ENCODE measurements around the gene JMJD1C.
A peak's percentile ranks its signal among the peaks of the same experiment; 100 is the strongest.
"Not testable (repeated sequence)": the region's sequence is repeated elsewhere in the genome, so short reads cannot be mapped to it uniquely, and the experiment has no call there.

JMJD1C gene

DNA sequence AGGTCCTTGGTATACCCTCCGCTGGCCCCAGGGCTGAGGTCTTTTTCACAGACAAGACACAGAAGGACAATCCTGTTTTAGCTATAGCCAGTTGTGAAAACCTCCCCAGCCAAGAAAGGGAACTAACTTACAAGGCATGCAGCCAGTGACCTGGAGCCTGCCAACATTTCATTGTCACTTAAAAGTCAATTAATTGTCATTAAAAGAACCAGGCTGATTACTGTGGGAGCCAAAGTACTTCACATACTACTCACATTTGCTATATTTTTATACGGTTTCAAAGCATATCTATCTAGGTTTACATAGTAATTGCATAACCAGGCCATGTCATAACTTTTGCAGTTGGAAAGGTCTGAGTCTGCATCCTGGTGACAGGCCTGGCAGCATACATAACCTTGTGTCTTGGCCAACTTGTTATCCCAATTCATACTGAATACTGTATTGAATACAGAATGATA, 301.6 kb downstream of the JMJD1C start:
- no peak for DNase-seq (ENCODE audit: low spot score)

DNA sequence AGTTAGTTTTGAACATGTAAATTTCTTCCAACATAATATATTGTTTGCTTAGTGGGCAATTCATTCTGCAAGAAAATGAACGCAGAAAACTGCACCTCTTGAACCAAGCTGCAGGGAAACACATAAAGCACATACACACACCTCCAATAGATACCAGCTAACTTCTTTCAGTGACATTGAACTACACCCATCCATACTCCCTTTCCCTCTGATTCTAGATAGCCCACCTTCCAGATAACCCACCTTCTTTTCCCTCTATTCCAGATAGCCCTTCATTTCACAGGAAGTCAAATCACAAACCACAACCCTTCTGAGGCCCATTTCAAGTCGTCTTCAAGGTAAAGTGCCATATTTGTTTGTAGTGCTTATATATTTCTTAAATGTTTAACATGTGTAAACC, 304.2 kb downstream of the JMJD1C start:
- DNase-seq (ENCODE audit: low spot score), result no peak

DNA sequence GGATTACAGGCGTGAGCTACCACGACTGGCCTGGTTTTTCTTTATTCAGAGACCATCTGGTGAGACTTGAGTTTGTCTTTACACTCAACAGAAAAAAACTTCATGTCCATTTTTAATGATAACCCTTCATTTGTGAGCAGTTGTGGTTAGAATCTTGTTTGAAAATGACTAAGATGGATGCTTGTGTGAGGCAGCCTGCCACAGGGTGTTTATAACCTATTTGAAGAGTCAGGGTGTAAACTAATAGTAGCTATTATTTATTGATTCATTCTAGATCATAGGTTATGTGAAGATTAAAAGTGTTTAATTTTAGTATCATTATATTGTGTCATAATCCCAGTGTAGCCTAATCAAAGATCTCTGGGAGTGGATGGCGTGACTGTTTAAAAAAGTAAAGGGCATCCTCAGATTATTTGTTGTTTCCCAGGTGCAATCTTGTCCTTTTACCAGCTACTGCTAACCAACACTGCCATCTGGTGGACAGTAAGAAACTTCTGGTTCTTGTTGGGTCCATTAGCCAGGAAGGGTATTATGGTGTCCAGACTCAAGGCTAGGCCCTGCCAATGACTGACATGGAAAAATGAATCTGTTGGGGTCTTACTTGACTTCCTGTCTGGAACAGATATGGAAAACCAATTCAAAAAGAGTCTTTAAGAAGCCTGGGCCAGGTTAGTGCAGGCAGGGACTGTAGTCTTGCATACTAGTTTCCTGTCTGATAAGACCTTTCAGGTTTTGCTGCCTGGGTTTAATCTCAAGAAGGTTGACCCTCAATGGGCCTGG, 307.7 kb downstream of the JMJD1C start:
- DNase-seq (ENCODE audit: low spot score), result peak; percentile 90

DNA sequence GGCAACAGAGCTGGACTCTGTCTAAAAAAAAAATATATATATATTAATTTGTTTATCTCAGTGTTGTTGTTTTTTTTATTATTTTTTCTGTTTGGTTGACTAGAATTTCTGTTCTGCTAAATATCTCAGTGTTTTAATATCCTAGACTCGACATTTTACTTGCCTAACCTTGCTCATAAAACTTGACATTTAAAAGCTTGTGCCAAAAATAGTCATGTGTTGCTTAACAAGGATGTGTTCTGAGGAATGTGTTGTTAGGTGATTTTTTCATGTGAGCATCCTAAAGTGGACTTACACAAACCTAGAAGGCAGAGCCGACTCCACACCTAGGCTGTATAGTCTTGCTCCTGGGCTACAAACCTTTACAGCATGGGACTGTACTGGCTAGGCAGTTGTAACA, 309.5 kb downstream of the JMJD1C start:
- DNase-seq (ENCODE audit: low spot score), result no peak

DNA sequence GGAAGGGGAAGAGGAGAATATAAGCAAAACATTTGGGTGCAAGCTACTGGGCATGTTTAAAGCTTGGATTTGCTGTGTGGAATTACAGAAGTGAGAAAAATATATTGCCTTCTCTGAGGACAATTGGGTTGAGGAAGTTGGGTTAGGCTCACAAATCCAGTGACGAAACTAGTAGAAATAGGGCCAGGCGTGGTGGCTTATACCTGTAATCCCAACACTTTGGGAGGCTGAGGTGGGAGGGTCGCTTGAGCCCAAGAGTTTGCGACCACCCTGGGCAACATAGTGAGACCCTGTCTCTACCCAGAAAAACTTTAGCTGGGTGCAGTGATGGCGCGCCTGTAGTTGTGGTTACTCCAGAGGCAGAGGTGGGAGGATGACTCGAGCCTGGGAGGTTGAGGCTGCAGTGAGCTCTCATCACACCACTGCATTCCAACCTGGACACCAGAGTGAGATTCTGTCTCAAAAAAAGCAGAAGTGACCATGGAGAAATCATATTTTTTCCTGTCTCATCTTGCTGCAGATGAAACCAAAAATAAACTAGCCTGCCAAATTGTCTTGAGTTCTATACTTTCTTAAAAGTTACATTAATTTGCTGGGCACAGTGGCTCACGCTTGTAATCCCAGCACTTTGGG, 310.3 kb downstream of the JMJD1C start:
- DNase-seq (ENCODE audit: low spot score), result no peak

DNA sequence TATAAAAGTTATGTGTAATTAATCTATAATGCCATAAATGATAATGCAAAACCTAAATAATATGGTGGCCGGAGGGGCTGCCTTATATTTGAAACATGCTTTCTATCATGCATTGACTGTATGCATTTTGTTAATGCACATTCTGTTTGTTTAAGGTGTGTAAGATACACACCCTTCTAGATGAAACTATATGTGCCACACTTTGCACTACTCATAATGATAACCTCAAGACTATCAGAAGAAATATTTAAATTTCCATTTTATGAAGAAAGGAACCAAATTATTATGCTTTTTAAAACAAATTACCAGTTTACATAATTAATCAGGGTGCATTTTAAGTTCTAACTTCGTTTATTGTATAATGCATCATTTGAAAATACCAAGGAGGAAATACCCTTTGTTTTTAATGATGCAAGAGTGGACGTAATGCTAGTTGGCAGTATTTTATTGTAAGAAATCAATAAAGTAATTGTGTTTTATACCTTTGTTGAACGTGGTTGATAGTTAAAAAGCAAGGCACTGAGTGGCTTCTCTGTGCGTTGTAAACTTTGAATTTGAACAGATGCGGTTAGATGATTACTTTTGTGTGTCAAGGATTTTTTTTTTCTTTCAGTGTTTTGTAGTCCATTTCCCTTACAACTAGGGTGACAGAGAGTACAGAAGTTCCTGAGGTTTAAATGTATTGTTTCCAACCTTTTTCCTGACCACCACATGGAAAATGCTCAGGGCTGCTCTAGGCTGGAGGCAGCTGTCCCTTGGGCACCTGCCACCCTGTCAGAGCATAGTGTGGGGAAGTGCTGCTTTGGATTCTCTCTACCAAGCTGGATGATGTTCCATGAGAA, 311.0 kb downstream of the JMJD1C start:
- DNase-seq (ENCODE audit: low spot score), result no peak

DNA sequence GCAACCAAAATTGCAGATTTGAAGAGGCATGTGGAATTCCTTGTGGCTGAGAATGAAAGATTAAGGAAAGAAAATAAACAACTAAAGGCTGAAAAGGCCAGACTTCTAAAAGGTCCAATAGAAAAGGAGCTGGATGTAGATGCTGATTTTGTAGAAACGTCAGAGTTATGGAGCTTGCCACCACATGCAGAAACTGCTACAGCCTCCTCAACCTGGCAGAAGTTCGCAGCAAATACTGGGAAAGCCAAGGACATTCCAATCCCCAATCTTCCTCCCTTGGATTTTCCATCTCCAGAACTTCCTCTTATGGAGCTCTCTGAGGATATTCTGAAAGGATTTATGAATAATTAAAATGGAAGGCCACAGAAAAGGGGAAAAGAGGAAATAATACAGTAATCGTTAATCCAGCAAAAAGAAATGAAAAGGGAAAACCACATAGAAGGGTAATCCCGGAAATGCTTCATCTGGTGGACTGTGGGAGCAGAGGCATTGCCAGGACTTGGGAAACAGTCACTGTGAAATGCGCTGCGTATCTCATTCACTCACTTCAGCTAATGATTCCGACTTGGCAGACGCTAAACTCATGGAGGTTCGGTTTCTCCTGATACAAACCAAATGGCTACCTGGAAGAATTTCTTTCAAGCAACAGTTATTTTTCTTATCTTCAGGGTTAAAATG, 311.8 kb downstream of the JMJD1C start:
- not testable (repeated sequence) for DNase-seq (ENCODE audit: low spot score)

DNA sequence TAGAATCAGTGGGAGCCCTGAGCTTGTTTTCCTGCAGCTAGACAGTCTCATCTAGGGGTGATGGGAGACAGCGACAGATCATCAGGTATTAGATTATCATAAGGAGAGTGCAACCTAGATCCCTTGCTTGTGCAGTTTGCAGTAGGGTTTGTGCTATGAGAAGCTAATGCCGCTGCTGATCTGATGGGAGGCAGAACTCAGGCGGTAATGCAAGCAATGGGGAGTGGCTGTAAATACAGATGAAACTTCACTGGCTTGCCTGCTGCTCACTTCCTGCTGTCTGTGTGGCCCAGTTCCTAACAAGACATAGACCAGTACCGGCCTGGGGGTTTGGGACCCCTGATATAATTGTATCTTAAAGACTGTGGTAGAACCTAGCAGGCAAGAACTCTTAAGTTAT, 315.0 kb downstream of the JMJD1C start:
- no peak for DNase-seq (ENCODE audit: low spot score)

DNA sequence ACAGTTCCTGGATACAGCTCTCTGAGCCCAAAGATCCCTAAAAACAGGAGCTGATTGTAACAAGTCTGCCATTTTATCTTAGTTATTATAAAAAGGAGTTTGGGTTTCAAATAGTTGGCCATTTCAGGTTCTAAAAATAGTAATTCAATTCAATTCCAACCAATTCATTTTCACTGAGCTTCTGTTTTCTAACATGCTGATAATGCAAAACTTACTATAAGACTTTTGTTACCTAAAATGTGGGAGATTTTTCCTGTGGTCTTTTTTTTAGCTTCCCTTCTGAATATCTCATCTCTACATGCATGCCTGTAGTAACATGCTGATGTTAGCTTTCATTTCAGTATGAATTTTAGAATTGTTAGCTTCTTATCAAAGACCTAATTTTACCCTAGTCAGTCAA, 319.3 kb downstream of the JMJD1C start:
- DNase-seq (ENCODE audit: low spot score), result no peak

DNA sequence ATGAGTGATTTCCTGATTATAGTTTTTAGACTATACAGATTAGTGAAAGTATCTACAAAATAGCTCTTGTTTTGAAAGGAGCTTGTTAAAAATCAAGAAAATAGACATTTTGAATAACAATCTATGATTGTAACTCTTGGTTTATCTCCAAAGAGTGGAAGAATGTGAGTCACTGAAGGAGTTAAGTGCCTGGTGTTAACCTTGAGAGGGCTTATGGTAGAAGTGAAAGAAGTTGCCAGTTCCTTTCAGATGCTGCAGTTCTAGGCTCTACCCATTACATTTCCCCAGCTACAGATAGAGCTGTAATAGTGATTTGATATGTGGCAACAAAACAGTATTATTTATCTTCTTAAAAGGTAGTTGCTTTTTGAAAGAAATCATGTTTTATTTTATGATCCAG, 320.0 kb downstream of the JMJD1C start:
- DNase-seq (ENCODE audit: low spot score), result no peak

DNA sequence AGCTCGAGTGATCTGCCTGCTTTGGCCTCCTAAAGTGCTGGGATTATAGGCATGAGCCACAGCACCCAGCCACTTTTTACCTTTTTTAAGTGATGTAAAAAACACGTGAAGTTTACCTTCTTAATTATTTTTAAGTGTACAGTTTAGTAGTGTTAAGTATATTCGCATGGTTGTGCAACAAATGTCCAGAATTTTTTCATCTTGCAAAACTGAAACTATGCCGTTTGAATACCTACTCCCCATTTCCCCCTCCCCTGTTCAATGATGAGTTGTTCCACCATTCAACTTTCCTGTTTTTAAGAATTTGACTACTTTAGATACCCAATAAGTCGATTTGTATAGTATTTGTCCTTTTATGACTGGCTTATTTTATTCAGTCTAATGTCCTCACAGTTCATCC, 321.8 kb downstream of the JMJD1C start:
- no peak for DNase-seq (ENCODE audit: low spot score)

DNA sequence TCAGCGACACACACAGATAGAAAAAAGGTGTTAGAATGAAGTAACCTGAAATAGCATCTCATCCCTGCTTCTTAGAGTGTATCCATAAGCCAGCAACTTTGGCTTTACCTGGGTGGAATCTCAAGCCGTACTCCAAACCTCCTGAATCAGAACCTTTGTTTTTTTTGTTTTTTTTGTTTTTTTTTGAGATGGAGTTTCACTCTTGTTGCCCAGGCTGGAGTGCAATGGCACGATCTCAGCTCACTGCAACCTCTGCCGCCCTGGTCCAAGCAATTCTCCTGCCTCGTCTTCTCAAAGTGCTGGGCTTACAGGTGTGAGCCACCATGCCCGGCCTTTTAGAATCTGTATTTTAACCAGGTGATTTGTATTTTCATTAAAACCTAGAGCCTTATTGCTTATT, 323.6 kb downstream of the JMJD1C start:
- no peak for DNase-seq (ENCODE audit: low spot score)

DNA sequence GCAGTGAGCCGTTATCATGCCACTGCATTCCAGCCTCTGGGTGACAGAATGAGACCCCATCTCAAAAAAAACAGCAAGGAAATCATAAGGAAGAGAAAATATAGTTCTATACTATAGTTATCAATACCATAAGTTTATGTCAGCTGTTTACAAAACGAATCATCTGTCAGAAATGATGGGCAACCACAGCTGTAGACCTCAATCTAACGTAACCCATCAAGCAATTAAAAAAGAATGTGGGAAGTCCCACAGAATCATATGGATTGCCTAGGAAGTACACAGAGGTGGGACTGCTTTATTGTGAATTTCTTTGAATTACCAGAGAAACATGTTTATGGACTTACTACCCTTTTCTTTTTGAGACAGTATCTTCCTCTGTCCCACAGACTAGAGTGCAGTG, 325.7 kb downstream of the JMJD1C start:
- no peak for DNase-seq (ENCODE audit: low spot score)

DNA sequence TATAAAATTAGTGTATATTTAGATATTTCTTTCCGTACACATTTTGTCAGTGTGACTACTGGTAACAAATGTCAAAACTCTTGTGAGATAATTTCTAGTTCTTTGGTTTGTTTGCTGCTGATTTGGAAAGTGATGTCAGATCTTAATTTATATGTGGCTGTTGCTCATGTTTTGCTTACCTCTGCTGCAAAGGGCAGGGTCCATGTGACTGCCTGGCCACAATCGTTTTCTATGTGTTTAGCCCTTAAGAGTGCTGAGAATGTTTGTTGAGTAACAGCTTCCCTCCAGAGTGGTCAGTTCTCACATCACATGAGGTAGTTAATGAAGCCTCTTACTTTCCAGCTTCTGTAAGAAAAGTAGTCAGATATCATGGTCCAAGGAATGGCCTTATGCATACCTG, 328.5 kb downstream of the JMJD1C start:
- no peak for DNase-seq (ENCODE audit: low spot score)

DNA sequence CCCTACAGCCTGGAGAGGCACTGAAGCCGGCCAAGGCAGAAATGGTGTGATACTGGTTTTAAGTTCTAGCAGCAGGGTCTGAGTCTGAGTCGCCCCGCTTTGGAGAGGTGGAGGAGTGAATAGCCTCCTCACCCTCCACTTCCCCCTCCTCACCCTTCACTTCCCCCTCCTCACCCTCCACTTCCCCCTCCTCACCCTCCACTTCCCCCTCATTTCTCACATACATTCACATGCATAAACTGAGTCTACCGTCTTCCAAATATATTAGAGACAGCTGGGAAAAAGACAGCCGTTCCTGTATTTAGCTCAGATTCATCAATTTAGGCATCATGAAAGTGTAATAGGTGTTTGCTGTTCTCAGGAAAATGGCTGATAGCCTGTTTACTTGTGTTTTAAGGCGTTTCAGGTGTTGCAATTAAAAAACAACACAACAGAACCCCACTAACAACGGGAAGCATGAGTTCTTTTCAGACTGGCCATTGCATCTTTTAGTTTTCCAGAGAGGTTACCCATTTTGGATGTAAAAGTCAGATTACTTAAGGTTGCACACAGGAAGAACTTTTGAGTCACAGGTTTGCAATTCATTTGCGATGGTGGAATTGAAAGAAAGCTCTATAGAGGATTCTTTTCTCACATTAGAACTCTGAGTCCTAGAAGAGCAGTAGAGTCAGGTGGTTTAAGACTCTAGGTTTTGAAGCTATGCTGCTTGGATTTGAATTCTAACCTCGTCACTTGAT, 331.8 kb downstream of the JMJD1C start:
- peak; percentile 55 for DNase-seq (ENCODE audit: low spot score)

DNA sequence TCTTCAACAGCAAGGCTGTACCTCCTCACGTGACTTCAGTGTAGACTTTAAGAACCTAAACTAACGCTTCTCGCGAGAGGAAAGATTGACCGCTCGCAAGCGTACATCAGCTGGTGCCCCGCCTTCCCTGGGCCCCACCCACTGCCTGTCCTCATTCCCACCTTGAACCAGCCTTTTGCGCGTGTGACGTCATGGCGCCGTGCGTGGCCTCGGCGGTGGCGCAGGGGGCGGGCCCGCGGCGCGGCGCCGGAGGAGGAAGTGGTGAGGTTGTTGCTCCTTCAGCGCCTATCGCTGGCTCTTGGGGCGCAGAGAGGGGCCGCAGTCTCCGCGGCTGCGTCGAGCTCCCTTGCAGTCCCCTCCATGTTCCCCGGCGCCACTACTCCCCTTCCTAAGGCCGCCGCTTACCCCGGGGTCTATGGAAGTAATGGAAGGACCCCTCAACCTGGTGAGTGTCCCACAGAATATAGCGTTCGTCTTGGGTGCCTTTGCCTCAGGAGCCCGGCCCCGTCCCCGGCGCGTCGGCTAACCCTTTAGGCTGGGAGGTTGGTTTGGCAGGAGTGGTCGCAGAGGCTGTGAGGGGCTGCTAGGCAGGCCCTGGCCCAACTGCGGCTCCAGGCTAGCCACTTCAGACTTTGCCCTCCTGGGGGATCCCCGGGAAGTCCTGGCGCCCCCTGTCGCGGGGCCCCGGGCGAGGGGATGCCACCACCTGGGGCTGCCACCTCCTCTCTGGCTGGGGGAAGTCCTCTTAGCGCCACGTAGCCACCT, 332.5 kb downstream of the JMJD1C start, which contains the start of gene NRBF2:
Gene NRBF2, plus strand, starts transcription at position 273 of the 765 bp plus-strand sequence. Its CDS starts 143 bp downstream, at position 416.
- DNase-seq (ENCODE audit: low spot score), result peak; percentile 99

DNA sequence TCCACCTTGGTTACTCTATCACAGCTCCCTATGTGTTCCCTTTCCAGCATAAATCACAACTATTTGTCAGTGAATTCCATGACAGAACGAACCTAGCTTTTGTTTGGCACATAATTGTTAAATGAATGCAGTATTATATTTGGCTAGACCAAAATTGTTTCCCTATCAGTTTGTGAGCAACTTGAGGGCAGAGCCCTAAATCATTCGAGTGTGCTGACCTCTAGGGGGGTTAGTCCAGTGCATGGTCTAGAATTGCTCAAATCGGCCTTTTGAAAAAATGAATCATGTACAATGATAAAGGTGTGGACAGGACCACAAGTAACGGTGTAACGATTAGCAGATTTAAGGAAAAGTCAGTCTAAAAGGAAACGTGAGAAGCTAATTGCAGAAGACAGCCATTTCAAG, 333.1 kb downstream of the JMJD1C start:
- DNase-seq (ENCODE audit: low spot score), result no peak

DNA sequence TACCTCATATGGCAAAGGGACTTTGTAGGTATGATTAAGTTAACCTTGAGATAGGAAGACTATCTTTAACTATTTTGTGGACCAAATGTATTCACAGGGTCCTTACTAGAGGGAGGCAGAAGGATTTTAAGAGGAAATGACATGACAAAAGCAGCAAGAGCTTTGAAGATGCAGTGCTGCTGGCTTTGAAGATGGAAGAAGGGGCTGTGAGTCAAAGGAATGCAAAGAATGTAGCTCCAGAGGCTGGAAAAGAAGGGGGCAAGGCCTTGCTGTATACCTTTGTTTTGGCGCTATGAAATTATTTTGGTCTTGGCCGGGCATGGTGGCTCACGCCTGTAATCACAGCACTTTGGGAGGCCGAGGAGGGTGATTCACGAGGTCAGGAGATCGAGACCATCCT, 335.9 kb downstream of the JMJD1C start:
- no peak for DNase-seq (ENCODE audit: low spot score)

DNA sequence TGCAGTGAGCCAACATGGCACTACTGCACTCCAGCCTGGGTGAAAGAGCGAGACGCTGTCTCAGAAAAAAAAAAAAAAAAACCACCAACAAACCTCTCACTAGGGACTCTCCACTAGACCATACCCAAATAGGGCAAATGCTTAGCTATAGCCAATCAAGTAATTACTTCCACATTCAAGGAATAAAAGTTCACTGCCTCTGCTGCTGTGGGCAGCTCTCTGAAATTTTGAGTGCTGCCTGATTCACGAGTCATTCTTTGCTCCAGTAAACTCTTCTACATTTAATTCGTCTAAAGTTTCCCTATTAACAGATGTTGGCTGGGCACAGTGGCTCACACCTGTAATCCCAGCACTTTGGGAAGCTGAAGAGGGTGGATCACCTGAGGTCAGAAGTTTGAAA, 337.3 kb downstream of the JMJD1C start:
- DNase-seq (ENCODE audit: low spot score), result no peak

DNA sequence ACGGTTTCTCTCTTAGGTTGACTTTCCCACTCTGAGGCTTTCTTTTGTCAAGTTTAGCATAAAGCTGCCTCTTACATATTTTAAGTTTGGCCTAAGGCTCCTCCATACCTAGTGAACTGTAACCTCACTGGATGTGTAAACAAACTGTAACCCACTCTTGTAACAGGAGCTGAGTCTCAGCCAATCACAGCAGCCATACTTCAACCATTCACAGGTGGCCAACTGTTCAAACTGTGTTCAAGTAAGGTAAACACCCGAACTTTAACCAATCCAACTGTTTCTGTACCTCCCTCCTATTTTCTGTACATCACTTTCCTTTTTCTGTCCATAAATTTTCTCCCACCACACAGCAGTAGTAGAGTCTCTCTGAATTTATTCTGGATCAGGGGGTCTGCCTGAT, 340.3 kb downstream of the JMJD1C start:
- no peak for DNase-seq (ENCODE audit: low spot score)
